Measurements from ENCODE around the gene MADCAM1.

- no peak for TF ChIP-seq POLR2A (IDR thresholded peaks at IDR 0.05)
- TF ChIP-seq, protein P1, sequence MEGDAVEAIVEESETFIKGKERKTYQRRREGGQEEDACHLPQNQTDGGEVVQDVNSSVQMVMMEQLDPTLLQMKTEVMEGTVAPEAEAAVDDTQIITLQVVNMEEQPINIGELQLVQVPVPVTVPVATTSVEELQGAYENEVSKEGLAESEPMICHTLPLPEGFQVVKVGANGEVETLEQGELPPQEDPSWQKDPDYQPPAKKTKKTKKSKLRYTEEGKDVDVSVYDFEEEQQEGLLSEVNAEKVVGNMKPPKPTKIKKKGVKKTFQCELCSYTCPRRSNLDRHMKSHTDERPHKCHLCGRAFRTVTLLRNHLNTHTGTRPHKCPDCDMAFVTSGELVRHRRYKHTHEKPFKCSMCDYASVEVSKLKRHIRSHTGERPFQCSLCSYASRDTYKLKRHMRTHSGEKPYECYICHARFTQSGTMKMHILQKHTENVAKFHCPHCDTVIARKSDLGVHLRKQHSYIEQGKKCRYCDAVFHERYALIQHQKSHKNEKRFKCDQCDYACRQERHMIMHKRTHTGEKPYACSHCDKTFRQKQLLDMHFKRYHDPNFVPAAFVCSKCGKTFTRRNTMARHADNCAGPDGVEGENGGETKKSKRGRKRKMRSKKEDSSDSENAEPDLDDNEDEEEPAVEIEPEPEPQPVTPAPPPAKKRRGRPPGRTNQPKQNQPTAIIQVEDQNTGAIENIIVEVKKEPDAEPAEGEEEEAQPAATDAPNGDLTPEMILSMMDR (IDR thresholded peaks at IDR 0.05 in 8 of 11, conservative IDR thresholded peaks at IDR 0.05 in 3 of 11): no peak
- no peak for TF ChIP-seq POLR2AphosphoS5 (IDR thresholded peaks at IDR 0.05)
Measured at GRCh38 chr19:495081-495401, 1.2 kb upstream of the MADCAM1 start.

Measured in spleen (tissue), 7 donors.